ENCODE measurements around the gene UNC13D. TPM values are rescaled to one million over a fixed set of nuclear protein-coding genes. Genes with fewer than 3 reads are reported as not detected.
"Not testable (repeated sequence)": the region's sequence is repeated elsewhere in the genome, so short reads cannot be mapped to it uniquely, and the experiment has no call there.

Gene UNC13D
- total RNA-seq, 1 donor from 2014 or later, result 8.5 TPM

GRCh38 chr17:75820094-75821080 is 23.8 kb downstream of the UNC13D start:
- no peak for DNase-seq

- DNase-seq, result no peak
These were observed 24.5 kb downstream of the UNC13D start for GRCh38 chr17:75819678-75820077.

- DNase-seq, result no peak
These were observed 25.1 kb downstream of the UNC13D start for GRCh38 chr17:75819116-75819515.

GRCh38 chr17:75818326-75818885 is 25.8 kb downstream of the UNC13D start:
- no peak for DNase-seq

- no peak for DNase-seq
These were observed 26.6 kb downstream of the UNC13D start for GRCh38 chr17:75817571-75817970.

- DNase-seq, result no peak
These were observed 27.5 kb downstream of the UNC13D start for GRCh38 chr17:75816693-75817092.

GRCh38 chr17:75815399-75815798 is 28.8 kb downstream of the UNC13D start:
- DNase-seq, result no peak

- no peak for DNase-seq
These were observed 29.3 kb downstream of the UNC13D start for GRCh38 chr17:75814900-75815373.

GRCh38 chr17:75814021-75814395 is 30.2 kb downstream of the UNC13D start:
- no peak for DNase-seq

GRCh38 chr17:75813081-75814020 is 30.9 kb downstream of the UNC13D start:
- no peak for DNase-seq

- no peak for DNase-seq
These were observed 31.8 kb downstream of the UNC13D start for GRCh38 chr17:75812096-75813013.

GRCh38 chr17:75811174-75811573 is 33.0 kb downstream of the UNC13D start:
- no peak for DNase-seq

- not testable (repeated sequence) for DNase-seq
These were observed 33.4 kb downstream of the UNC13D start for GRCh38 chr17:75810756-75811155.

- no peak for DNase-seq
These were observed 34.0 kb downstream of the UNC13D start for GRCh38 chr17:75810216-75810615.

GRCh38 chr17:75809631-75810111 is 34.5 kb downstream of the UNC13D start:
- DNase-seq, result no peak

GRCh38 chr17:75808905-75809621 is 35.1 kb downstream of the UNC13D start:
- DNase-seq, result no peak

- DNase-seq, result no peak
These were observed 35.7 kb downstream of the UNC13D start for GRCh38 chr17:75808549-75808904.

- DNase-seq, result no peak
These were observed 36.3 kb downstream of the UNC13D start for GRCh38 chr17:75807861-75808260.

- DNase-seq, result no peak
These were observed 37.2 kb downstream of the UNC13D start for GRCh38 chr17:75806822-75807500.

- DNase-seq, result no peak
These were observed 40.3 kb downstream of the UNC13D start for GRCh38 chr17:75803883-75804282.

Data from skin of body (tissue), 2 donors.